WTC11 (cell line): ENCODE data around the gene GDAP2. TPM values are rescaled to one million over a fixed set of nuclear protein-coding genes. Genes with fewer than 3 reads are reported as not detected.

Experiments
- ATAC-seq: fragments of 200-7000 bp; cut with Tn5 transposase; 2 replicates; pipeline ENCODE4 v1.10.0; 2021; ENCODE audit warnings: mild to moderate bottlenecking, moderate library complexity
- CTCF ChIA-PET: fragments of 300-600 bp; sonication (Branson Sonifier 250); formaldehyde crosslinking; loops from one replicate; lab custom pipeline; 2021; ENCODE audit warnings: antibody characterized with exemption; lab: Charles Lee
- POLR2A ChIA-PET: fragments of 350-600 bp; sonication (Branson Sonifier 250); formaldehyde crosslinking; loops from one replicate; lab custom pipeline; 2021; ENCODE audit warnings: antibody characterized with exemption; lab: Charles Lee
- DNase-seq: peaks from one replicate; pipeline ENCODE4 v3.0.0; 2021; ENCODE audit warnings: low spot score
- H3K27ac Mint-ChIP-seq: 2 replicates; pipeline ENCODE4 v1.8.0; 2021; ENCODE audit warnings: mixed read lengths
- H3K27me3 Mint-ChIP-seq: 2 replicates; pipeline ENCODE4 v1.8.0; 2021; ENCODE audit warnings: low read depth, mild to moderate bottlenecking, moderate library complexity, mixed read lengths
- H3K36me3 Mint-ChIP-seq: 2 replicates; pipeline ENCODE4 v1.8.0; 2021; ENCODE audit warnings: mixed read lengths
- H3K4me1 Mint-ChIP-seq: 2 replicates; pipeline ENCODE4 v1.8.0; 2022; ENCODE audit warnings: mixed read lengths
- H3K4me3 Mint-ChIP-seq: 2 replicates; pipeline ENCODE4 v1.8.0; 2021; ENCODE audit warnings: mild to moderate bottlenecking, moderate library complexity, mixed read lengths
- H3K9me3 Mint-ChIP-seq: 2 replicates; pipeline ENCODE4 v1.8.0; 2021; ENCODE audit warnings: mixed read lengths
- E2F5 ChIP-seq: sonication (generic); formaldehyde crosslinking; IDR thresholded peaks from 2 replicates; pipeline ENCODE4 v1.8.1; 2022; ENCODE audit warnings: mild to moderate bottlenecking, moderate library complexity, missing genetic modification reagents
- FOXK1 ChIP-seq: sonication (generic); formaldehyde crosslinking; IDR thresholded peaks from 2 replicates; pipeline ENCODE4 v1.8.0; 2022; ENCODE audit warnings: mild to moderate bottlenecking, moderate library complexity, missing genetic modification reagents
- HMGA2 ChIP-seq: fragments of 250-450 bp; sonication (Bioruptor Pico); IDR thresholded peaks from 2 replicates; pipeline ENCODE4 v1.4.0; 2021; ENCODE audit warnings: mild to moderate bottlenecking, moderate library complexity
- MXD4 ChIP-seq: fragments of 250-450 bp; sonication (Bioruptor Pico); IDR thresholded peaks from 2 replicates; pipeline ENCODE4 v1.8.0; 2021; ENCODE audit warnings: mild to moderate bottlenecking, moderate library complexity, borderline replicate concordance
- MYBL2 ChIP-seq: sonication (generic); formaldehyde crosslinking; IDR thresholded peaks from 2 replicates; pipeline ENCODE4 v1.8.1; 2023; ENCODE audit warnings: mild to moderate bottlenecking, moderate library complexity, missing genetic modification reagents
- RORB ChIP-seq: fragments of 250-450 bp; sonication (Bioruptor Pico); IDR thresholded peaks from 2 replicates; pipeline ENCODE4 v1.9.0; 2021; ENCODE audit warnings: mild to moderate bottlenecking
- SMAD3 ChIP-seq: sonication (generic); formaldehyde crosslinking; IDR thresholded peaks from 2 replicates; pipeline ENCODE4 v1.8.0; 2022; ENCODE audit warnings: missing genetic modification reagents, mild to moderate bottlenecking, borderline replicate concordance
- SOX15 ChIP-seq: fragments of 250-450 bp; sonication (Bioruptor Pico); IDR thresholded peaks from 2 replicates; pipeline ENCODE4 v1.9.0; 2021; ENCODE audit warnings: mild to moderate bottlenecking
- ZNF121 ChIP-seq: sonication (generic); formaldehyde crosslinking; IDR thresholded peaks from 2 replicates; pipeline ENCODE4 v1.8.0; 2023; ENCODE audit warnings: missing genetic modification reagents
- ZNF423 ChIP-seq: fragments of 250-450 bp; sonication (Bioruptor Pico); IDR thresholded peaks from 2 replicates; pipeline ENCODE4 v2.1.2; 2022; ENCODE audit warnings: mild to moderate bottlenecking, moderate library complexity
- total RNA-seq: library from RNA; stranded (reverse); gene quantifications from 3 replicates; pipeline ENCODE4 v1.2.3, GENCODE V29; 2021
- TF ChIP-seq, protein P1 (sequence below): sonication (generic); formaldehyde crosslinking; IDR thresholded peaks from 2 replicates; pipeline ENCODE4 v1.8.0; 2023; ENCODE audit warnings: missing genetic modification reagents
- TF ChIP-seq, protein P2 (sequence below): sonication (generic); formaldehyde crosslinking; IDR thresholded peaks from 2 replicates; pipeline ENCODE4 v1.8.1; 2022; ENCODE audit warnings: mild to moderate bottlenecking, missing genetic modification reagents, moderate library complexity, borderline replicate concordance
- TF ChIP-seq, protein P3 (sequence below): sonication (generic); formaldehyde crosslinking; IDR thresholded peaks from 2 replicates; pipeline ENCODE4 v1.8.0; 2022; ENCODE audit warnings: missing genetic modification reagents

GDAP2 gene
- total RNA-seq, 1 experiment from 2014 or later = 22.4 TPM

DNA sequence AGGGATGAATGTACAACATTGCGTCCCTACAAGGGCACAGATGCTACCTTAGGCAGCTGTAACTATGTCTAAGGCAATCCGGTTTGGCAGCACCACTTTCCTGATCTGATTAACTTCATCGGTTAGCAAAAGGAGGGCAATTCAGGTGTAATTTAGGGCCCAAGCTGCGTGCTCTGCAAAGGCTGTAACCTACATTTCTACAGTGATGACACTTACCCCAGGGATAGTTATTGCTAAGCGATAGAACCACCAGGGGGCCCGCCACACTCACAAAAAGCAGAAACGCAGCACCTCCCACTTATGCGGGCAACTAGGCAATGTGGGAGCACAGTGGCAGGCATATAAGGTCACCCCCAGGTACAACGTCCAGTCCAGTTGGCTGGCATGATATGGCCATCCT, 113.5 kb downstream of the GDAP2 start (continued):
- no peak for TF ChIP-seq FOXK1 (CRISPR knock-in tag)
- no peak for TF ChIP-seq ZNF121 (CRISPR knock-in tag)
- TF ChIP-seq MYBL2 (CRISPR knock-in tag) = no peak
- no peak for TF ChIP-seq SMAD3 (CRISPR knock-in tag)

DNA sequence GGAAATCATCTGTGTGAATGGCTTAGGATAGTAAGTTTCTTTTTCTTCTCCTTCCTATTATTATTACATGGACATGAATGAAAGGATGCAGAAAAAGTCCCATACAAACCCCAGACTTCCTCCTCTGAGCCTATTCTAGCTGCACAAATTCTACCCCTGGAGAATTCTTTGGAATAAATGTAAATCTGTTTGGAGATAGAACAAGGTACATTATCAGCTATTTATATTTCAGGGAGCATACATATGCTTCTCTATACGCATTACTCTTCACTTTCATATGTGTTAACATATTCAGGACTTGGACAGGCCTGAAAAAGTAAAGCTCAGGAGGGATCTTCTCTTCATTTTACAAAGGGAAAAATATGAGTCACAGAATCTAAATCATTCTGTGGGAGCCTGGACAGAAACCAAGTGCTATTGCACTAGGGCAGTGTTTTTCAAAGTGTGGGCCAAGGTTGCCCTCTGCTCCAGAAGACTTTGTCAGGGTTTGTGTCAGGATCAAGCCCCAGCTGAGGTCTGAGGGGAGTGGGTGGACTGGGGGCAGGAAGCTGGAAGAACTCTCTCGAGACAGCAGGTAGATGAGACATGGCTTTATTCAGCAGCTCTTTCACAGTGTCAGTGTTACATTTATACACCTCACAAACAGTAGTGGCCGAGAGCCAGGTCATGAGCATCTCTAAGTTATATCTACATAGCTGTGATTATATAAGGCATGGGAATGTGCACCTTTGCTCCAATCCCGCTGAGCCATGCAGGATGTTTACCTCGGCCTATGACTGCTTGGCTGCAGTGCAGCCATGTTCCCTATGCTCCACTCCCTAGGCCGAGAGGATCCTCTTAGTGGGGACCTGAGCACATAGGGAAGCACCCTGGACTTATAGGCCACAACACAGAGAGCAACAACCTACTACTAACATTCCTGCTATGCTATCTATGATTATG, 114.3 kb downstream of the GDAP2 start:
- Mint-ChIP-seq H3K27ac (no peak overlapping the region), H3K4me1 (no peaks in the 10 kb centered on the region), H3K36me3 (no peaks in the 10 kb centered on the region), H3K4me3 (no peak overlapping the region), H3K27me3 (no peaks in the 10 kb centered on the region), H3K9me3 (peaks cover 5% of the 10 kb centered on the region; the same call in 1 of the 2 replicates)
- POLR2A ChIA-PET = no interaction called here
- no peak for DNase-seq
- TF ChIP-seq RORB (CRISPR knock-in tag) (no peak), ZNF423 (CRISPR knock-in tag) (no peak), SOX15 (CRISPR knock-in tag) (no peak), MXD4 (CRISPR knock-in tag) (no peak), HMGA2 (CRISPR knock-in tag) (no peak), E2F5 (CRISPR knock-in tag) (no peak)
- TF ChIP-seq, protein P1, sequence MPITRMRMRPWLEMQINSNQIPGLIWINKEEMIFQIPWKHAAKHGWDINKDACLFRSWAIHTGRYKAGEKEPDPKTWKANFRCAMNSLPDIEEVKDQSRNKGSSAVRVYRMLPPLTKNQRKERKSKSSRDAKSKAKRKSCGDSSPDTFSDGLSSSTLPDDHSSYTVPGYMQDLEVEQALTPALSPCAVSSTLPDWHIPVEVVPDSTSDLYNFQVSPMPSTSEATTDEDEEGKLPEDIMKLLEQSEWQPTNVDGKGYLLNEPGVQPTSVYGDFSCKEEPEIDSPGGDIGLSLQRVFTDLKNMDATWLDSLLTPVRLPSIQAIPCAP (CRISPR knock-in tag) = no peak
- TF ChIP-seq, protein P2, sequence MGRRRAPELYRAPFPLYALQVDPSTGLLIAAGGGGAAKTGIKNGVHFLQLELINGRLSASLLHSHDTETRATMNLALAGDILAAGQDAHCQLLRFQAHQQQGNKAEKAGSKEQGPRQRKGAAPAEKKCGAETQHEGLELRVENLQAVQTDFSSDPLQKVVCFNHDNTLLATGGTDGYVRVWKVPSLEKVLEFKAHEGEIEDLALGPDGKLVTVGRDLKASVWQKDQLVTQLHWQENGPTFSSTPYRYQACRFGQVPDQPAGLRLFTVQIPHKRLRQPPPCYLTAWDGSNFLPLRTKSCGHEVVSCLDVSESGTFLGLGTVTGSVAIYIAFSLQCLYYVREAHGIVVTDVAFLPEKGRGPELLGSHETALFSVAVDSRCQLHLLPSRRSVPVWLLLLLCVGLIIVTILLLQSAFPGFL (CRISPR knock-in tag) = no peak
- TF ChIP-seq, protein P3, sequence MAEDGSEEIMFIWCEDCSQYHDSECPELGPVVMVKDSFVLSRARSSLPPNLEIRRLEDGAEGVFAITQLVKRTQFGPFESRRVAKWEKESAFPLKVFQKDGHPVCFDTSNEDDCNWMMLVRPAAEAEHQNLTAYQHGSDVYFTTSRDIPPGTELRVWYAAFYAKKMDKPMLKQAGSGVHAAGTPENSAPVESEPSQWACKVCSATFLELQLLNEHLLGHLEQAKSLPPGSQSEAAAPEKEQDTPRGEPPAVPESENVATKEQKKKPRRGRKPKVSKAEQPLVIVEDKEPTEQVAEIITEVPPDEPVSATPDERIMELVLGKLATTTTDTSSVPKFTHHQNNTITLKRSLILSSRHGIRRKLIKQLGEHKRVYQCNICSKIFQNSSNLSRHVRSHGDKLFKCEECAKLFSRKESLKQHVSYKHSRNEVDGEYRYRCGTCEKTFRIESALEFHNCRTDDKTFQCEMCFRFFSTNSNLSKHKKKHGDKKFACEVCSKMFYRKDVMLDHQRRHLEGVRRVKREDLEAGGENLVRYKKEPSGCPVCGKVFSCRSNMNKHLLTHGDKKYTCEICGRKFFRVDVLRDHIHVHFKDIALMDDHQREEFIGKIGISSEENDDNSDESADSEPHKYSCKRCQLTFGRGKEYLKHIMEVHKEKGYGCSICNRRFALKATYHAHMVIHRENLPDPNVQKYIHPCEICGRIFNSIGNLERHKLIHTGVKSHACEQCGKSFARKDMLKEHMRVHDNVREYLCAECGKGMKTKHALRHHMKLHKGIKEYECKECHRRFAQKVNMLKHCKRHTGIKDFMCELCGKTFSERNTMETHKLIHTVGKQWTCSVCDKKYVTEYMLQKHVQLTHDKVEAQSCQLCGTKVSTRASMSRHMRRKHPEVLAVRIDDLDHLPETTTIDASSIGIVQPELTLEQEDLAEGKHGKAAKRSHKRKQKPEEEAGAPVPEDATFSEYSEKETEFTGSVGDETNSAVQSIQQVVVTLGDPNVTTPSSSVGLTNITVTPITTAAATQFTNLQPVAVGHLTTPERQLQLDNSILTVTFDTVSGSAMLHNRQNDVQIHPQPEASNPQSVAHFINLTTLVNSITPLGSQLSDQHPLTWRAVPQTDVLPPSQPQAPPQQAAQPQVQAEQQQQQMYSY (CRISPR knock-in tag) = no peak
- CTCF ChIA-PET = interaction anchor here (0.5 to 1.7 kb wide), 2 partner anchors 8 to 21 kb away, joined by 3 to 7 read pairs; no protein-coding TSS in a partner anchor
- no peak for ATAC-seq

Other genes with a start within 250 kb of the GDAP2 start
- 38.8 to 50.0 TPM (median 42.9 TPM) in 3 replicates for gene WDR3, start 118 bp upstream of the GDAP2 start, total RNA-seq